ENCODE data around the gene ADGRG3.

DNA sequence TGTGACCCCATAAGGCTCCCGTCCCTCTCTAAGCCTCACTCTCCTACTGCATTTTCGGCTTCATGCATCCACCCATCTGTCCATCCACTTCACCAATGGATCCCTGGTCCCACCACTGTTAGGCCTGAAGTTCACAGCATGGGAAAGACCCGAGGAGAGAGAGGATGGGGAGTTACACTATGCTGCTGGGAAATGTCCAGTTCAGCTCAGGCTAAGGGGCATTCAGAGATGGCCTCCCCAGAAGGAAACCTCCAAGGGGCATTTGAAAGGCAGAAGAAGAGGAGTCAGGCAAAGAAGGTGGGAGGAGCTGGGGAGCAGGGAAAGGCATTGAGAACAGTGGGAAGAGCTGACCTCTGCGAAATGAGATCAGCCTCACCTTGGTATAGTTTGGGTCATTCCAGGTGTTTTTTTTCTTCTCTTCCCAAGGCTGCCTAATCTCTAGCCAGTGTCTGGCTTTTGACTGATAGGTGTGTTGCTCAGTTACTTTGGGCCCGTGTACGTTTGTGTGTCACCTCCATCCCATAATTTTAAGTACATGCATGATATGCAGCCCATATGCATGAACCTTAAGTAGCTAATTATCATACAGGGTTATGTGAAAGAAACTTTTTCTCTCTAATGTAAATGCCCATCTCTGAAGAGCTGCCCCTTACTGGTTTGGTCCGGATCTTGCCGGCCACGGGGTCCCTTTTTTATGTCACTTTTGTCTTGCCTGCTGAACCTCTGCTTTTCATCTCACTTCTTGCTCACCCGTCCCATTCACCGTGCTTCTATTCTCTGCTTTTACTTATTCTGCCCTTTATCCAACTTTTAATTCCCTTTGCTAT, 14.9 kb downstream of the ADGRG3 start:
- TF ChIP-seq POLR2AphosphoS5 (IDR thresholded peaks at IDR 0.05; ENCODE audit: low read depth, low read length) = no peak
- TF ChIP-seq, protein P1, sequence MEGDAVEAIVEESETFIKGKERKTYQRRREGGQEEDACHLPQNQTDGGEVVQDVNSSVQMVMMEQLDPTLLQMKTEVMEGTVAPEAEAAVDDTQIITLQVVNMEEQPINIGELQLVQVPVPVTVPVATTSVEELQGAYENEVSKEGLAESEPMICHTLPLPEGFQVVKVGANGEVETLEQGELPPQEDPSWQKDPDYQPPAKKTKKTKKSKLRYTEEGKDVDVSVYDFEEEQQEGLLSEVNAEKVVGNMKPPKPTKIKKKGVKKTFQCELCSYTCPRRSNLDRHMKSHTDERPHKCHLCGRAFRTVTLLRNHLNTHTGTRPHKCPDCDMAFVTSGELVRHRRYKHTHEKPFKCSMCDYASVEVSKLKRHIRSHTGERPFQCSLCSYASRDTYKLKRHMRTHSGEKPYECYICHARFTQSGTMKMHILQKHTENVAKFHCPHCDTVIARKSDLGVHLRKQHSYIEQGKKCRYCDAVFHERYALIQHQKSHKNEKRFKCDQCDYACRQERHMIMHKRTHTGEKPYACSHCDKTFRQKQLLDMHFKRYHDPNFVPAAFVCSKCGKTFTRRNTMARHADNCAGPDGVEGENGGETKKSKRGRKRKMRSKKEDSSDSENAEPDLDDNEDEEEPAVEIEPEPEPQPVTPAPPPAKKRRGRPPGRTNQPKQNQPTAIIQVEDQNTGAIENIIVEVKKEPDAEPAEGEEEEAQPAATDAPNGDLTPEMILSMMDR (IDR thresholded peaks at IDR 0.05 in 2 of 3, conservative IDR thresholded peaks at IDR 0.05 in 1 of 3; ENCODE audit: borderline replicate concordance in 1 of 3, insufficient read depth in 1 of 3, low read depth in 2 of 3, low read length in 2 of 3) = no peak

Measured in HCT116 (cell line).